BJ (cell line): ENCODE data around the gene TRA2B. TPM values are rescaled to one million over a fixed set of nuclear protein-coding genes. Genes with fewer than 3 reads are reported as not detected.

Experiments
- CTCF ChIA-PET: fragments of 350-600 bp; formaldehyde crosslinking; extraction: SDS; loops from one replicate; lab custom pipeline; 2021; ENCODE audit warnings: antibody characterized with exemption, inconsistent platforms; lab: Yijun Ruan, JAX
- POLR2A ChIA-PET: fragments of 300-600 bp; sonication (Branson Sonifier 250); formaldehyde crosslinking; extraction: SDS; loops from one replicate; lab custom pipeline; 2021; ENCODE audit warnings: antibody characterized with exemption; lab: Charles Lee
- DNase-seq: peaks from one replicate; pipeline ENCODE4 v3.0.0-alpha.2; 2011; ENCODE audit warnings: low read depth
- H3K27me3 ChIP-seq: 2 replicates; pipeline ENCODE4 v1.6.0; 2011; ENCODE audit warnings: low read length; ENCODE audit not compliant: control insufficient read depth, insufficient read depth
- H3K36me3 ChIP-seq: 2 replicates; pipeline ENCODE4 v1.5.1; 2011; ENCODE audit warnings: low read length; ENCODE audit not compliant: control insufficient read depth, insufficient read depth
- H3K4me3 ChIP-seq: 2 replicates; pipeline ENCODE4 v1.5.1; 2011; ENCODE audit warnings: low read depth, mild to moderate bottlenecking, control low read depth, low read length
- polyA plus RNA-seq: library from polyadenylated mRNA; depleted of rRNA; stranded (reverse); fragments of >200 nt; gene quantifications from 2 replicates; pipeline ENCODE4 v1.2.3, GENCODE V29; 2011
- TF ChIP-seq, protein P1 (sequence below): IDR thresholded peaks from 2 replicates; pipeline ENCODE4 v1.5.1; 2011; ENCODE audit warnings: low read depth, mild to moderate bottlenecking, control low read depth, inconsistent platforms, low read length, moderate library complexity; ENCODE audit not compliant: insufficient read depth

TRA2B gene
- polyA plus RNA-seq, 1 experiment: 129 TPM

- ChIA-PET POLR2A (no interaction called here), CTCF (no interaction called here)
- no peak overlapping the region for H3K4me3 ChIP-seq
- DNase-seq: no peak
- no peaks in the 10 kb centered on the region for H3K27me3 ChIP-seq
- TF ChIP-seq, protein P1, sequence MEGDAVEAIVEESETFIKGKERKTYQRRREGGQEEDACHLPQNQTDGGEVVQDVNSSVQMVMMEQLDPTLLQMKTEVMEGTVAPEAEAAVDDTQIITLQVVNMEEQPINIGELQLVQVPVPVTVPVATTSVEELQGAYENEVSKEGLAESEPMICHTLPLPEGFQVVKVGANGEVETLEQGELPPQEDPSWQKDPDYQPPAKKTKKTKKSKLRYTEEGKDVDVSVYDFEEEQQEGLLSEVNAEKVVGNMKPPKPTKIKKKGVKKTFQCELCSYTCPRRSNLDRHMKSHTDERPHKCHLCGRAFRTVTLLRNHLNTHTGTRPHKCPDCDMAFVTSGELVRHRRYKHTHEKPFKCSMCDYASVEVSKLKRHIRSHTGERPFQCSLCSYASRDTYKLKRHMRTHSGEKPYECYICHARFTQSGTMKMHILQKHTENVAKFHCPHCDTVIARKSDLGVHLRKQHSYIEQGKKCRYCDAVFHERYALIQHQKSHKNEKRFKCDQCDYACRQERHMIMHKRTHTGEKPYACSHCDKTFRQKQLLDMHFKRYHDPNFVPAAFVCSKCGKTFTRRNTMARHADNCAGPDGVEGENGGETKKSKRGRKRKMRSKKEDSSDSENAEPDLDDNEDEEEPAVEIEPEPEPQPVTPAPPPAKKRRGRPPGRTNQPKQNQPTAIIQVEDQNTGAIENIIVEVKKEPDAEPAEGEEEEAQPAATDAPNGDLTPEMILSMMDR: no peak
- no peaks in the 10 kb centered on the region for H3K36me3 ChIP-seq
These were observed 1.9 kb upstream of the TRA2B start for GRCh38 chr3:185939721-185940120.

- ChIA-PET CTCF (interaction anchor here (0.6 to 1.3 kb wide), 4 partner anchors 12 to 1100 kb away, joined by 3 to 6 read pairs (median 3); no protein-coding TSS in a partner anchor), POLR2A (no interaction called here)
- H3K27me3 ChIP-seq: no peaks in the 10 kb centered on the region
- TF ChIP-seq, protein P1: no peak
- H3K36me3 ChIP-seq: no peaks in the 10 kb centered on the region
- peak overlapping the region; percentile 74 for H3K4me3 ChIP-seq
- no peak for DNase-seq
These were observed 763 bp downstream of the TRA2B start for GRCh38 chr3:185936814-185937688.

DNA sequence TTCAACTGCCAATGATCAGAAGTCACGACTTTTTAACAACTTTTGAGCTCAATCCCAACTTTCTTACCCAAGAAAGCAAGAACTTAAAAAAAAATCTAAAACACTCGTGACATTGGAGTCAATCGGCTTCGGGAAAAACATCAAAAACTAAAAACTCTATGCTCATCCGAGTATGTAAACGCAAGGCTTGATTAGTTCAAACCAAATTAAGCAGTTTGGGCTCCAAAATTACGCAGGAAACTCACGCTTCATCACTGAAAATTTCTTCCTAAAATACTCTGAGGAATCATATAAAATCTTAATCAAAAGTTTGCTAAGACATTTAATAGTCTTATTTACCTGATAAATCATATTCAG is 1.6 kb downstream of the TRA2B start:
- CTCF ChIA-PET: interaction anchor here (0.7 to 1.4 kb wide), 3 partner anchors 10 to 276 kb away, joined by 3 to 5 read pairs (median 3); no protein-coding TSS in a partner anchor

DNA sequence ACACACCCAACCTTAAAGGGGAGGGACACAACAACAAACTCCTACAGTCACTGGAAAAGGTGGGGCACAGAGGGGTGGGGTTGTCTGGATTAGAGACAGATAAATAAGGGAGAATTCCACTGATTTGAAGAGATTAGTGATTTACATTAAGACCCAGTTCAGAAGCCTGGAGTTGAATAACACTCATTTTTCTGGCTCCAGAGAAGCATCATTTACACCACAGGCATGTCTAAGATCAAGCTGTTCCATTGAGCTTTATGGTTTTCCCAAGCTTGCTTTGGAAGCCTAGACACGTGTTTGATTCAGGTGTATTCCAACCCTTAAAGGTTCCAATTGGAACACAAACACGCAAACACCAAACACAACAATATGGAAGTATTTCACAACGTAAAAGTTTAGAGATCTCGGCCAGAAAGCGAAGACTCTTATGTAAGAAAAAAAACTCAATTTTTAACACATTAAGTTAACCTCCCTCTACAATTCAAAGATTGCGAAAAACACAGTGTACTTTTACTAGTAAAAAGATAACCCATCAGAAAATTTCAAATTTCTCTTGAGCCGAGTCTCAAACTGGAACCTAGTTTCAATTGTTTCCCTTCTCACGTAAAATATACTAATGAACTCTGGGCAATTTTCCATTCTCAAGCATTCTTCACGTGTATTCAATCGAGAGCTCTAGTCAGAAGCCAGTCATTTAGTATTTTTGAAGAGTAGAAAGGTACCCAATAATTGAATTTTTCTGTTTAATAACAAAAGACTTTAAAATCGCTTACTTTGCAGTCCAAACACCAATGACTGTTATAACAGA is 2.1 kb downstream of the TRA2B start:
- TF ChIP-seq, protein P1: no peak
- ChIA-PET CTCF (interaction anchor here (0.7 to 1.4 kb wide), 3 partner anchors 10 to 275 kb away, joined by 3 to 5 read pairs (median 3); no protein-coding TSS in a partner anchor), POLR2A (interaction anchor here (0.6 to 0.7 kb wide), 2 partner anchors 175 to 568 kb away, joined by 3 to 7 read pairs; no protein-coding TSS in a partner anchor)
- H3K4me3 ChIP-seq: peak overlapping the region; percentile 74
- no peak for DNase-seq
- H3K27me3 ChIP-seq: no peaks in the 10 kb centered on the region
- H3K36me3 ChIP-seq: no peaks in the 10 kb centered on the region

More for the DNA sequence above, 1.6 kb downstream of the TRA2B start:
- peak overlapping the region; percentile 74 for H3K4me3 ChIP-seq
- TF ChIP-seq, protein P1: no peak
- DNase-seq: no peak
- no peaks in the 10 kb centered on the region for H3K27me3 ChIP-seq
- no peaks in the 10 kb centered on the region for H3K36me3 ChIP-seq
- POLR2A ChIA-PET: interaction anchor here (0.6 to 0.7 kb wide), 2 partner anchors 175 to 568 kb away, joined by 3 to 7 read pairs; no protein-coding TSS in a partner anchor
